GM18508 (cell line): ENCODE results near the gene NAE1.
"Not testable (repeated sequence)": the region's sequence is repeated elsewhere in the genome, so short reads cannot be mapped to it uniquely, and the experiment has no call there.

ENCODE experiments used
- ATAC-seq: cut with Tn5 transposase; IDR thresholded peaks from one replicate; pipeline ENCODE4 v1.9.1; 2021; ENCODE audit warnings: moderate number of reproducible peaks; ENCODE audit not compliant: insufficient read depth, unreplicated experiment

Gene NAE1

DNA sequence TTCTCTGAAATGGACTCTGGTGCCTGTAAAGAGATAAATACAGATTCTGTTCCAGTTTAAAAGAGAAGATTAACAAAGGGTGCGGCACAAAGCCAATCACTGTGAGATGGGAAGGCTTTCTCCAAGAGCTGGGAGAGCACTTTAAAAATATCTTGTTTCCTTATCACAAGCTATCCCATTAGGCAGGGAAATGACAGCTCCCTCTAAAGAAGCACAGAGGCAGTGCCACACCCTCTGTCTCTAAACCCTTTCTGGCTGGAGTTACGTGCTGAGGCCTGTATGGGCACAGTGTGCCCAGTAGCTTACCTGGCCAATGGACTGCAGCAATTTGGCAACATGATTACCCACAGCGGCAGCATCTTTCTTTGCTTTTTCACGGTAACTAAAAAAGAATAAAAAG is 20.4 kb downstream of the NAE1 start:
- no peak for ATAC-seq

DNA sequence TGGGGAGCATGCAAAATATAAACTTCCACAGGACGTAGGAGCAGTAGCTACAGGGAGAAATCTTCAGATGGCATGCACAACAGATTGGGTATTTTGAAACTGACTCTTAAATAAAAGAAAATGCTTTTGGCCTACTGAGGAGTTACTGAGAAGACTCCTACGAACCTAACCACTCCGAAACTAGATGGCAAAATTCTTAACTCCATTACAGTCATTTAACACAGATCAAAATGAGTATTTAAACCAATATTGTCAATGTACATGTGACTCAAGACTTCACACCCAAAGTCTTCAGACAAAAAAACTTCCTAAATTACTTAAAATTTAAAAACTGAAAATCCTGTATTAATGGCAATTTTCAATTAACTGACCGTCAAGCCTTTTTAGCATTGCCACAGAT is 21.0 kb downstream of the NAE1 start:
- no peak for ATAC-seq

DNA sequence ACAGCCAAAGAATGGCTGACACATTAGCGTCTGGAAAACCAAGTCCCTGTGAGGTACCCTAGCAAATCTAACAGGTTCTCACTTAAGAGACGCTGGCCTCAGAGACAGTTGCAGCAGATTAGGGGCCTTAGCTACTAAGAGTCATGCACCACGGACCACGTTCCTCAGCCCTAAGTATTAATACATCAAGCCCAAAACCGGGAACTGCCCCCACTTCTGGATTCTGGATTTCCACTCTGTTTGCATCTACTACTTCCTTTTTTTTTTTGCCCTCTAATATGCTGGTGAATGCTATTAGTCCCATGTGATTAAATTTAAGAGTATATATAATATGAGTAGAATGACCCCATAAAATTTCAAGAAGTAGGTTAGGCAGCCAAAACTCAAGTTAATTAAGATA is 28.6 kb downstream of the NAE1 start:
- ATAC-seq: no peak

GRCh38 chr16:66801320-66802105 is 29.3 kb downstream of the NAE1 start, which contains the start of gene TERB1:
TSS of gene TERB1 (minus strand) at chr16:66801584. CDS start at chr16:66796798, 4,786 bp downstream.
- ATAC-seq: no peak

GRCh38 chr16:66800856-66801255 is 29.9 kb downstream of the NAE1 start:
- no peak for ATAC-seq

GRCh38 chr16:66798161-66798560 is 32.6 kb downstream of the NAE1 start:
- no peak for ATAC-seq

- not testable (repeated sequence) for ATAC-seq
These were observed 36.8 kb downstream of the NAE1 start for GRCh38 chr16:66793984-66794383.

GRCh38 chr16:66790130-66790733 is 40.5 kb downstream of the NAE1 start:
- no peak for ATAC-seq

DNA sequence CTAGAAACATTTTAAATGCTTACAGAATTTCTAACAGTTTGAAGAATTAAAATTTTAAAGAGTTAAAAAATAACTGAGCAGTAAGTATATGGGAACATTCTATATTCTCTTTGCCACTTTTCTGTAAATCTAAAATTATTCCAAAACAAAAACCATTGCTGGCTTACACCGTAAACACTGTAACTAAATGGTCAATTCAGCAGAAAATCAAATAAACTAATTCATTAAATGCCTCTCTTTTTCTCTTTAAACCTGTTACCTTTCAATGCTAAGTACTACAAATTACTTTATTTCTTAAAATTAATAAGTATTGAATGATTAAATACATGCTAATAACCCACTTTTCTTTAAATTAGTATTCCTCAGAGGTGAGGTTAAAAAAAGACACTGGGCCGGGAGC is 43.3 kb downstream of the NAE1 start:
- ATAC-seq: no peak

GRCh38 chr16:66786551-66786950 is 44.2 kb downstream of the NAE1 start:
- no peak for ATAC-seq

GRCh38 chr16:66776457-66776856 is 54.3 kb downstream of the NAE1 start:
- no peak for ATAC-seq

GRCh38 chr16:66774981-66775380 is 55.8 kb downstream of the NAE1 start:
- no peak for ATAC-seq

- ATAC-seq: no peak
These were observed 72.7 kb downstream of the NAE1 start for GRCh38 chr16:66758086-66758485.

DNA sequence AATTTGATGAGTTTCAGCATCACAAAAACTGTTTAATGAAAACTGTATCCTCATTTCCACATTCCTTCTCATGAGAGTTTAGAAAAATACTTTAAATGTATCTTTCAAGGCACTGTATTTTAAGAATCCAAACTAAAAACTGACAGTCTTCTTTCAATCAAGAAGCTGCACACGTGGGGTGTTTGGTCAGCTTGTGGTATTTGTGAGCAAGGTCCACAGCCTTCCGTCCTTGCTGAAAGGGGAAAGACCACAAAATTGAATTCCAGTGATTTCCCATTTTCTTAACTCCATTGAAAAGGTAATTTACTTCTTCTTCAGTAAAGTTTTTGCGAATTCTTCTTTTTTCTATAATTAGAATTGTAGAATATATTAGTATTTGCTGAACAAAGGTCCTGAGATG is 76.0 kb downstream of the NAE1 start:
- ATAC-seq: no peak

- ATAC-seq: no peak
These were observed 76.6 kb downstream of the NAE1 start for GRCh38 chr16:66754211-66754610.

DNA sequence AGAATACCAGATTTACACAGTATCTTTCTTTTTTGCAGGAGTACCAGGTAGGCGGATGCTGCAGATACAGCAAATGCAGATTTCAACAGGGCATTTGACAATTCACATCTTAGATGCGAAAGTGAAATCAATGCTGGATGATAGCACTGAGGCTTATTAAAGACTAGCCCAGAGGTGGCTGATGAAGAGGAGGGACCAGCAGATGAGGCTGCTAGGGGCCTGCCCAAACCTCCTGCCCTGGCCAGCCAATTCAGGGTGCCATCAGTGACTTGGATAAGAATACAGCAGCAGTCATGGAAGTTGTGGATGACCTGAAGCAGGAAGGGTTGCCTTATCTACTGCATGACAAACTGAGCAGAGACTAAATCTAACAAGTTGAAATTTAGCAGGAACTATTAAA is 77.8 kb downstream of the NAE1 start:
- ATAC-seq: no peak
